Putamen (tissue), 1 donor: ENCODE results near the gene COL16A1.

Experiments
- DNase-seq: peaks from one replicate; pipeline ENCODE4 v3.0.0-alpha.2; 2016; ENCODE audit warnings: low spot score

Gene COL16A1

DNA sequence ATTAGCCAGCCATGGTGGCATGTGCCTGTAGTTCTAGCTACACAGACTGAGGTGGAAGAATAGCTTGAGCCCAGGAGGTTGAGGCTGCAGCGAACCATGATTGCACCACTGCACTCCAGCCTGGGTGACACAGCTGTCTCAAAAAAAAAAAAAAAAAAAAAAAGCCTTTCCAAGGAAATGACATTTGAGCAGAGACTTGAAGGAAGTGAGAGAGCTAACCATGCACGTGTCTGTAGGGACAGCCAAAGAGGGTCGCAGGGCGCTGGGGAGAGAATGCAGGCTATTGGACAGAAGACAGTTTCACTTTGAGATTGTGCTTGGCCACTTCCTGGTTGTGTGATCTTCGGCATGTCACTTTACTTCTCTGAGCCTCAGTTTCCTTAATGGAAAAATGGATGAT, 79.5 kb downstream of the COL16A1 start:
- no peak for DNase-seq

- DNase-seq = no peak
Measured at GRCh38 chr1:31623365-31623764, 80.5 kb downstream of the COL16A1 start.

- no peak for DNase-seq
Measured at GRCh38 chr1:31621847-31622730, 81.7 kb downstream of the COL16A1 start.

- no peak for DNase-seq
Measured at GRCh38 chr1:31621498-31621820, 82.4 kb downstream of the COL16A1 start.

- DNase-seq = no peak
Measured at GRCh38 chr1:31620631-31621497, 83.0 kb downstream of the COL16A1 start.

- DNase-seq = no peak
Measured at GRCh38 chr1:31618916-31619846, 84.6 kb downstream of the COL16A1 start.

DNA sequence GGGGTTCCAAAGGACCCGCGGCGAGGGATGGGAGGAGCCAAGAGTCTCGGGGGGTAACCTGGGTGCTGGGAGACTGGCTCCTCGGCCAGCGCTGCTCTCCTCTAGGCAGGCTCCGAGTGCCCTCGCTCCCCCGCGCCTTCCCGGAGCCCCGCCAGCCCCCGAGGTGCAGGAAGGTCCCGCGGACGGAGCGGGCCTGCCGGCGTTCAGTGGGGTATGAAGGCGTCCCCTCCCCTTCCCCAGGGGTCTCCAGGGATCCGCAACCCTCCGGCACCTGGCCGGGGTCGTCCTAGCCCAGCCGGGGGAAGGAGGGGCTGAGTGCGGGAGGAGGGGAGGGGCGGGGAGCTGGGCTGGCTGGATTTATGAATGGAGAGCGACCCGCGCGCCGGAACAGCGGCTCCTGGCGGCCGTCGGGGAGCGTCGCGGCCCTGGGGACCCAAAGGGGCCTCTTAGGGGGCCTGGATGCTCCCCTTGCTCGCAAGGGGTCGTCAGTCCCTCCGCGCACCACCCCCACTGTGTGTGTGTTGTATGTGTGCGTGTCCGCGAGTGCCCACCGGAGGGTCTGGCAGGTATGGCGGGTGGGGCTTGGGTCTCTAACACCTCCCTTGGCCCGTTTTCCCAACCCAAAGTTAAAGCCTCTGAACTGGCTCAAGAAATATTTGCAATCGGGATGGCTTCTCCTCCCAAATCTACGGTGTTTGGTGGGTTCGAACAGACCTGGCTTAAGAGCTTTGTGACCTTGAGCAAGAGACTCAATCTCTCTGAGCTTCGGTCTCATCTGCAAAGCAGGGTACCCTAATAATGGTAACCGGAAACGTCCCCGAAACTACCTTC, 85.7 kb downstream of the COL16A1 start:
- DNase-seq = no peak

- no peak for DNase-seq
Measured at GRCh38 chr1:31617218-31617915, 86.5 kb downstream of the COL16A1 start, which contains the start of gene HCRTR1. Gene HCRTR1 (plus strand): TSS chr1:31617689. CDS start chr1:31619193, 1,504 bp downstream.

DNA sequence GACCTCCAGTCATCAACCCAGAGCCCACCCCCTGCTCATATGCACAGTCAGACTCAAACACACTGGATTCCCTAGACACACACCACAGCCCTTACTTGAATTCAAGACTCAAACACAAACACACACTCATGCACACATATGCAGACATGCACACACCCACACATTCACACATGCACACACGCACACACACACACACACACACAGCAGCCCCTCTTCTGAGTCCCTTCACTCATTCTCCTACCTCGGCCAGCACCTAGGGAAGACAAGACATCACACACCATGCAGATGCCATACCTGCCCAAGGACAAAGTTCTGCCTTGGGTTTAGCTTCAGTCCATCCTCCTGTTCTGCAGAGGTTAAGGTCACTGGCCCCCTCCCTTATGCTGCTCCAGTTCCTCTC, 87.9 kb downstream of the COL16A1 start:
- DNase-seq = no peak

GRCh38 chr1:31615414-31615813, 88.4 kb downstream of the COL16A1 start:
- DNase-seq = no peak

- DNase-seq = no peak
Measured at GRCh38 chr1:31614414-31615005, 89.3 kb downstream of the COL16A1 start.

- no peak for DNase-seq
Measured at GRCh38 chr1:31609514-31610118, 94.2 kb downstream of the COL16A1 start.

- no peak for DNase-seq
Measured at GRCh38 chr1:31607360-31607759, 96.5 kb downstream of the COL16A1 start.

GRCh38 chr1:31605908-31606427, 97.8 kb downstream of the COL16A1 start:
- DNase-seq = no peak
